WTC11 (cell line): ENCODE measurements around the gene LRRN3. TPM values are rescaled to one million over a fixed set of nuclear protein-coding genes. Genes with fewer than 3 reads are reported as not detected.
A peak's percentile ranks its signal among the peaks of the same experiment; 100 is the strongest.

Experiments
- ATAC-seq: fragments of 200-7000 bp; cut with Tn5 transposase; 2 replicates; pipeline ENCODE4 v1.10.0; 2021; ENCODE audit warnings: mild to moderate bottlenecking, moderate library complexity
- CTCF ChIA-PET: fragments of 300-600 bp; sonication (Branson Sonifier 250); formaldehyde crosslinking; loops from one replicate; lab custom pipeline; 2021; ENCODE audit warnings: antibody characterized with exemption; lab: Charles Lee
- POLR2A ChIA-PET: fragments of 350-600 bp; sonication (Branson Sonifier 250); formaldehyde crosslinking; loops from one replicate; lab custom pipeline; 2021; ENCODE audit warnings: antibody characterized with exemption; lab: Charles Lee
- DNase-seq: peaks from one replicate; pipeline ENCODE4 v3.0.0; 2021; ENCODE audit warnings: low spot score
- H3K27ac Mint-ChIP-seq: 2 replicates; pipeline ENCODE4 v1.8.0; 2021; ENCODE audit warnings: mixed read lengths
- H3K27me3 Mint-ChIP-seq: 2 replicates; pipeline ENCODE4 v1.8.0; 2021; ENCODE audit warnings: low read depth, mild to moderate bottlenecking, moderate library complexity, mixed read lengths
- H3K36me3 Mint-ChIP-seq: 2 replicates; pipeline ENCODE4 v1.8.0; 2021; ENCODE audit warnings: mixed read lengths
- H3K4me1 Mint-ChIP-seq: 2 replicates; pipeline ENCODE4 v1.8.0; 2022; ENCODE audit warnings: mixed read lengths
- H3K4me3 Mint-ChIP-seq: 2 replicates; pipeline ENCODE4 v1.8.0; 2021; ENCODE audit warnings: mild to moderate bottlenecking, moderate library complexity, mixed read lengths
- H3K9me3 Mint-ChIP-seq: 2 replicates; pipeline ENCODE4 v1.8.0; 2021; ENCODE audit warnings: mixed read lengths
- CREM ChIP-seq: sonication (generic); formaldehyde crosslinking; IDR thresholded peaks from 2 replicates; pipeline ENCODE4 v1.8.1; 2022; ENCODE audit warnings: mild to moderate bottlenecking, missing genetic modification reagents, moderate library complexity
- CTCF ChIP-seq: fragments of 200-600 bp; IDR thresholded peaks from 2 replicates; pipeline ENCODE4 v1.8.0; 2022; ENCODE audit warnings: antibody characterized with exemption
- ESRRA ChIP-seq: sonication (generic); formaldehyde crosslinking; IDR thresholded peaks from 2 replicates; pipeline ENCODE4 v1.8.1; 2022; ENCODE audit warnings: mild to moderate bottlenecking, missing genetic modification reagents, borderline replicate concordance
- FOXJ3 ChIP-seq: sonication (generic); formaldehyde crosslinking; IDR thresholded peaks from 2 replicates; pipeline ENCODE4 v1.9.0; 2021; ENCODE audit warnings: missing genetic modification reagents, mild to moderate bottlenecking, borderline replicate concordance
- FOXP1 ChIP-seq: sonication (generic); formaldehyde crosslinking; IDR thresholded peaks from 2 replicates; pipeline ENCODE4 v1.8.0; 2022; ENCODE audit warnings: missing genetic modification reagents, mild to moderate bottlenecking, moderate library complexity, borderline replicate concordance
- GRHL2 ChIP-seq: fragments of 250-450 bp; sonication (Bioruptor Pico); IDR thresholded peaks from 2 replicates; pipeline ENCODE4 v1.8.0; 2022; ENCODE audit warnings: mild to moderate bottlenecking, moderate library complexity; ENCODE audit not compliant: insufficient replicate concordance, severe bottlenecking
- IRF1 ChIP-seq: sonication (generic); formaldehyde crosslinking; IDR thresholded peaks from 2 replicates; pipeline ENCODE4 v1.8.0; 2023; ENCODE audit warnings: missing genetic modification reagents
- MLX ChIP-seq: sonication (generic); formaldehyde crosslinking; IDR thresholded peaks from 2 replicates; pipeline ENCODE4 v1.8.1; 2023; ENCODE audit warnings: mild to moderate bottlenecking, missing genetic modification reagents, moderate library complexity
- MXD4 ChIP-seq: fragments of 250-450 bp; sonication (Bioruptor Pico); IDR thresholded peaks from 2 replicates; pipeline ENCODE4 v1.8.0; 2021; ENCODE audit warnings: mild to moderate bottlenecking, moderate library complexity, borderline replicate concordance
- MYBL2 ChIP-seq: sonication (generic); formaldehyde crosslinking; IDR thresholded peaks from 2 replicates; pipeline ENCODE4 v1.8.1; 2023; ENCODE audit warnings: mild to moderate bottlenecking, moderate library complexity, missing genetic modification reagents
- NFYB ChIP-seq: sonication (generic); formaldehyde crosslinking; conservative IDR thresholded peaks from 2 replicates; pipeline ENCODE4 v1.8.0; 2022; ENCODE audit warnings: low read depth, missing genetic modification reagents
- OVOL2 ChIP-seq: fragments of 250-450 bp; sonication (Bioruptor Pico); IDR thresholded peaks from 2 replicates; pipeline ENCODE4 v1.9.0; 2021; ENCODE audit warnings: mild to moderate bottlenecking, borderline replicate concordance
- PRDM15 ChIP-seq: sonication (generic); formaldehyde crosslinking; IDR thresholded peaks from 2 replicates; pipeline ENCODE4 v1.8.0; 2022; ENCODE audit warnings: missing genetic modification reagents
- PRRX2 ChIP-seq: fragments of 250-450 bp; sonication (Bioruptor Pico); IDR thresholded peaks from 2 replicates; pipeline ENCODE4 v1.8.0; 2021; ENCODE audit warnings: mild to moderate bottlenecking
- SMAD4 ChIP-seq: sonication (generic); formaldehyde crosslinking; IDR thresholded peaks from 2 replicates; pipeline ENCODE4 v1.8.0; 2022; ENCODE audit warnings: mild to moderate bottlenecking, missing genetic modification reagents
- TEAD1 ChIP-seq: sonication (generic); formaldehyde crosslinking; IDR thresholded peaks from 2 replicates; pipeline ENCODE4 v1.8.0; 2022; ENCODE audit warnings: mild to moderate bottlenecking, missing genetic modification reagents
- USF2 ChIP-seq: sonication (generic); formaldehyde crosslinking; IDR thresholded peaks from 2 replicates; pipeline ENCODE4 v1.8.1; 2023; ENCODE audit warnings: mild to moderate bottlenecking, missing genetic modification reagents, moderate library complexity
- ZNF121 ChIP-seq: sonication (generic); formaldehyde crosslinking; IDR thresholded peaks from 2 replicates; pipeline ENCODE4 v1.8.0; 2023; ENCODE audit warnings: missing genetic modification reagents
- ZNF232 ChIP-seq: sonication (generic); formaldehyde crosslinking; IDR thresholded peaks from 2 replicates; pipeline ENCODE4 v1.8.0; 2022; ENCODE audit warnings: mild to moderate bottlenecking, missing genetic modification reagents
- ZNF423 ChIP-seq: fragments of 250-450 bp; sonication (Bioruptor Pico); IDR thresholded peaks from 2 replicates; pipeline ENCODE4 v2.1.2; 2022; ENCODE audit warnings: mild to moderate bottlenecking, moderate library complexity
- total RNA-seq: library from RNA; stranded (reverse); gene quantifications from 3 replicates; pipeline ENCODE4 v1.2.3, GENCODE V29; 2021
- TF ChIP-seq, protein P1 (sequence below): sonication (generic); formaldehyde crosslinking; IDR thresholded peaks from 2 replicates; pipeline ENCODE4 v1.8.1; 2022; ENCODE audit warnings: low read depth, missing genetic modification reagents, borderline replicate concordance
- TF ChIP-seq, protein P2 (sequence below): sonication (generic); formaldehyde crosslinking; IDR thresholded peaks from 2 replicates; pipeline ENCODE4 v1.8.1; 2022; ENCODE audit warnings: low read depth, mild to moderate bottlenecking, moderate library complexity, missing genetic modification reagents, borderline replicate concordance

Gene LRRN3
- total RNA-seq, 1 experiment from 2014 or later, result 0.70 TPM

GRCh38 chr7:111098011-111098925 lies 7.3 kb downstream of the LRRN3 start:
- DNase-seq (peak; percentile 43), ATAC-seq (peak; percentile 52)
- no peak for TF ChIP-seq FOXJ3 (CRISPR knock-in tag)
- TF ChIP-seq CTCF, result 0 out of 2 replicates have a peak, but pooled peaks have one; percentile 41
- TF ChIP-seq NFYB (CRISPR knock-in tag), result no peak
- TF ChIP-seq PRRX2 (CRISPR knock-in tag), result no peak
- no peak for TF ChIP-seq OVOL2 (CRISPR knock-in tag)
- TF ChIP-seq ZNF232, result no peak
- no peak for TF ChIP-seq GRHL2
- TF ChIP-seq TEAD1 (CRISPR knock-in tag), result no peak
- Mint-ChIP-seq H3K36me3 (no peaks in the 10 kb centered on the region), H3K4me1 (peaks cover 67% of the 10 kb centered on the region), H3K9me3 (no peaks in the 10 kb centered on the region), H3K27ac (peak overlapping the region; percentile 42), H3K4me3 (no peak overlapping the region), H3K27me3 (peaks cover 8% of the 10 kb centered on the region)
- CTCF ChIA-PET, result interaction anchor here (0.5 to 1.3 kb wide), 27 partner anchors 8 to 1253 kb away, joined by 3 to 7 read pairs (median 3); partner anchors contain the start of gene LRRN3
- POLR2A ChIA-PET, result no interaction called here

DNA sequence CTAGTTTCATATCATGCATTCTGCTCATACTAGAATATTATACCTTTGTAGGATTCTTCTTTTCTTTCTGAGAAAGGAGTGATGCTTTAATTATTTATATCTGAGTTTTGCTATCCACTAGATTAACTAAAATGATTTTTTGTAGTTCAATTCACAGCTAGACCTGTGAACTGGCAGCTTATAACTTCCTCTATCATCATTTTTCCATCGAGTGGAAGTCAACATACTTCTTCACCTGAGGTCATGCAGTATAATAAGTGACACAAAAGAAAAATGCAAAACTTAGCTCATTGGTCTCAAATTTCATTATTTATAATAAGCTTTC lies 8.0 kb downstream of the LRRN3 start:
- Mint-ChIP-seq H3K27me3 (peaks cover 8% of the 10 kb centered on the region), H3K36me3 (no peaks in the 10 kb centered on the region), H3K4me3 (no peak overlapping the region), H3K9me3 (no peaks in the 10 kb centered on the region), H3K4me1 (peaks cover 67% of the 10 kb centered on the region), H3K27ac (no peak overlapping the region)
- DNase-seq, result no peak
- TF ChIP-seq TEAD1 (CRISPR knock-in tag) (no peak), MLX (CRISPR knock-in tag) (no peak), FOXJ3 (CRISPR knock-in tag) (no peak), FOXP1 (CRISPR knock-in tag) (no peak), ZNF121 (CRISPR knock-in tag) (no peak), IRF1 (CRISPR knock-in tag) (no peak), ZNF423 (CRISPR knock-in tag) (no peak), PRDM15 (CRISPR knock-in tag) (no peak), ESRRA (CRISPR knock-in tag) (no peak), MXD4 (CRISPR knock-in tag) (no peak), USF2 (CRISPR knock-in tag) (no peak), CREM (CRISPR knock-in tag) (no peak), MYBL2 (no peak), SMAD4 (no peak)
- TF ChIP-seq, protein P1, sequence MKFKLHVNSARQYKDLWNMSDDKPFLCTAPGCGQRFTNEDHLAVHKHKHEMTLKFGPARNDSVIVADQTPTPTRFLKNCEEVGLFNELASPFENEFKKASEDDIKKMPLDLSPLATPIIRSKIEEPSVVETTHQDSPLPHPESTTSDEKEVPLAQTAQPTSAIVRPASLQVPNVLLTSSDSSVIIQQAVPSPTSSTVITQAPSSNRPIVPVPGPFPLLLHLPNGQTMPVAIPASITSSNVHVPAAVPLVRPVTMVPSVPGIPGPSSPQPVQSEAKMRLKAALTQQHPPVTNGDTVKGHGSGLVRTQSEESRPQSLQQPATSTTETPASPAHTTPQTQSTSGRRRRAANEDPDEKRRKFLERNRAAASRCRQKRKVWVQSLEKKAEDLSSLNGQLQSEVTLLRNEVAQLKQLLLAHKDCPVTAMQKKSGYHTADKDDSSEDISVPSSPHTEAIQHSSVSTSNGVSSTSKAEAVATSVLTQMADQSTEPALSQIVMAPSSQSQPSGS, result no peak
- TF ChIP-seq, protein P2, sequence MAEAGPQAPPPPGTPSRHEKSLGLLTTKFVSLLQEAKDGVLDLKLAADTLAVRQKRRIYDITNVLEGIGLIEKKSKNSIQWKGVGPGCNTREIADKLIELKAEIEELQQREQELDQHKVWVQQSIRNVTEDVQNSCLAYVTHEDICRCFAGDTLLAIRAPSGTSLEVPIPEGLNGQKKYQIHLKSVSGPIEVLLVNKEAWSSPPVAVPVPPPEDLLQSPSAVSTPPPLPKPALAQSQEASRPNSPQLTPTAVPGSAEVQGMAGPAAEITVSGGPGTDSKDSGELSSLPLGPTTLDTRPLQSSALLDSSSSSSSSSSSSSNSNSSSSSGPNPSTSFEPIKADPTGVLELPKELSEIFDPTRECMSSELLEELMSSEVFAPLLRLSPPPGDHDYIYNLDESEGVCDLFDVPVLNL (CRISPR knock-in tag), result no peak
- CTCF ChIA-PET, result interaction anchor here (0.6 to 1.3 kb wide), 24 partner anchors 8 to 895 kb away, joined by 3 to 7 read pairs (median 3); partner anchors contain the start of gene LRRN3
- POLR2A ChIA-PET, result no interaction called here
- no peak for ATAC-seq
